Spleen (tissue), 11 donors: ENCODE measurements around the gene FYB1. TPM values are rescaled to one million over a fixed set of nuclear protein-coding genes. Genes with fewer than 3 reads are reported as not detected.

ENCODE experiments used
- DNase-seq: peaks from one replicate; pipeline ENCODE4 v3.0.0-alpha.2; 2020
- H3K27ac ChIP-seq, 8 donors: fragments of 200-600 bp; sonication (generic) in 7 of 8; 1 replicate in 4 of 8; 2 replicates in 4 of 8; pipeline versions ENCODE4 v1.5.0 to v1.8.0; 2016 to 2021; ENCODE audit warnings: inconsistent platforms in 4 of 8, mild to moderate bottlenecking in 4 of 8, moderate library complexity in 1 of 8
- H3K27me3 ChIP-seq, 7 donors: fragments of 200-600 bp; sonication (generic) in 6 of 7; replicated peaks in 1 of 7; 1 replicate in 4 of 7; 2 replicates in 3 of 7; pipeline versions ENCODE4 v1.5.0 to v1.8.0; 2016 to 2021; ENCODE audit warnings: inconsistent platforms in 3 of 7, mild to moderate bottlenecking in 1 of 7
- H3K36me3 ChIP-seq, 6 donors: fragments of 200-600 bp; sonication (generic) in 5 of 6; 1 replicate in 4 of 6; 2 replicates in 2 of 6; pipeline versions ENCODE4 v1.5.0 to v1.8.0; 2016 to 2021; ENCODE audit warnings: inconsistent platforms in 2 of 6
- H3K4me1 ChIP-seq, 6 donors: fragments of 200-600 bp; sonication (generic) in 5 of 6; 1 replicate in 3 of 6; 2 replicates in 3 of 6; pipeline versions ENCODE4 v1.5.0 to v1.8.0; 2016 to 2021; ENCODE audit warnings: inconsistent platforms in 3 of 6
- H3K4me3 ChIP-seq, 8 donors: fragments of 200-600 bp; sonication (generic) in 7 of 8; 1 replicate in 4 of 8; 2 replicates in 4 of 8; pipeline versions ENCODE4 v1.5.0 to v1.8.0; 2016 to 2021; ENCODE audit warnings: inconsistent platforms in 4 of 8, mild to moderate bottlenecking in 4 of 8, moderate library complexity in 2 of 8
- H3K9me3 ChIP-seq, 8 donors: fragments of 200-600 bp; sonication (generic) in 7 of 8; 1 replicate in 4 of 8; 2 replicates in 4 of 8; pipeline versions ENCODE4 v1.5.0 to v1.8.0; 2016 to 2021; ENCODE audit warnings: inconsistent platforms in 4 of 8
- POLR2A ChIP-seq, 3 donors: fragments of 450-650 bp; IDR thresholded peaks; one replicate each; pipeline ENCODE4 v1.5.1; 2017; ENCODE audit warnings: antibody characterized with exemption in 3 of 3, mild to moderate bottlenecking in 1 of 3
- POLR2AphosphoS5 ChIP-seq, 3 donors: sonication (generic); formaldehyde crosslinking; IDR thresholded peaks; one replicate each; pipeline ENCODE4 v1.5.1; 2017; ENCODE audit warnings: antibody characterized with exemption in 3 of 3
- WGBS, 5 donors: extraction: QIAGEN DNeasy Blood & Tissue Kit in 3 of 5; methylation state at CpG; one replicate each; pipeline versions ENCODE4 v1.1.5 to v1.1.7; 2013 to 2018; 5-methylcytosine and 5-hydroxymethylcytosine counted together
- intact Hi-C: fragments of 100-400 bp; cut with DNase I; formaldehyde crosslinking; loops from one replicate; pipeline ENCODE4 v1.15.0; 2023; ENCODE audit warnings: low total_unique reads
- polyA plus RNA-seq, 3 donors: library from polyadenylated mRNA; stranded (reverse); fragments of 200-250 nt; gene quantifications; one replicate each; pipeline ENCODE4 v1.2.1, GENCODE V29; 2013
- total RNA-seq, 7 donors: library from RNA; depleted of rRNA in 3 of 7; stranded (reverse); fragments of >200 nt in 3 of 7; fragmentation: NEBNext Ultra II Directional in 4 of 7; extraction: Animal tissue kit (Norgen Biotek cat#: 25700) in 4 of 7; gene quantifications; one replicate each; pipeline versions ENCODE4 v1.1.0 to v1.2.1, GENCODE V29; 2016 to 2021
- TF ChIP-seq, protein P1 (sequence below), 11 experiments: fragments of 200-600 bp in 7 of 11; fragments of 450-650 bp in 4 of 11; sonication (generic) in 4 of 11; IDR thresholded peaks in 8 of 11; conservative IDR thresholded peaks in 3 of 11; 1 replicate in 7 of 11; 2 replicates in 4 of 11; pipeline versions ENCODE4 v1.4.0 to v1.8.0; 2016 to 2021; ENCODE audit warnings: antibody characterized with exemption in 11 of 11, inconsistent platforms in 4 of 11, mild to moderate bottlenecking in 1 of 11
- donor health status: healthy with polysubstance abuse.
- donor health status: DM: no; HTN: no; CAD: no; lungs with moderate emphysema.
- donor health status: DM: no; HTN: no; CAD: no.
- donor health status: Bipolar disorder and iron deficiency.
- donor health status: healthy.
- donor health status: DM: no; HTN: no; CAD: no.
- donor health status: DM: yes; HTN: yes; CAD: no.

Gene FYB1
- total and polyA plus RNA-seq, 10 donors, result 21.0 to 287 (median 200) TPM

- no peaks in the 10 kb centered on the region for H3K27me3 ChIP-seq
- H3K4me3 ChIP-seq, result peak overlapping the region in 1 of 8 donors; percentile 34
- peaks cover 16 to 100% (median 74%) of the 10 kb centered on the region in 6 donors for H3K4me1 ChIP-seq
- H3K27ac ChIP-seq, result peak overlapping the region; percentile 17 to 84 (median 78)
- peaks cover 0 to 6% (median 0%) of the 10 kb centered on the region in 6 donors for H3K36me3 ChIP-seq
- no peaks in the 10 kb centered on the region for H3K9me3 ChIP-seq
- TF ChIP-seq POLR2AphosphoS5 (IDR thresholded peaks at IDR 0.05), result no peak
- no peak for TF ChIP-seq POLR2A (IDR thresholded peaks at IDR 0.05)
- TF ChIP-seq, protein P1, sequence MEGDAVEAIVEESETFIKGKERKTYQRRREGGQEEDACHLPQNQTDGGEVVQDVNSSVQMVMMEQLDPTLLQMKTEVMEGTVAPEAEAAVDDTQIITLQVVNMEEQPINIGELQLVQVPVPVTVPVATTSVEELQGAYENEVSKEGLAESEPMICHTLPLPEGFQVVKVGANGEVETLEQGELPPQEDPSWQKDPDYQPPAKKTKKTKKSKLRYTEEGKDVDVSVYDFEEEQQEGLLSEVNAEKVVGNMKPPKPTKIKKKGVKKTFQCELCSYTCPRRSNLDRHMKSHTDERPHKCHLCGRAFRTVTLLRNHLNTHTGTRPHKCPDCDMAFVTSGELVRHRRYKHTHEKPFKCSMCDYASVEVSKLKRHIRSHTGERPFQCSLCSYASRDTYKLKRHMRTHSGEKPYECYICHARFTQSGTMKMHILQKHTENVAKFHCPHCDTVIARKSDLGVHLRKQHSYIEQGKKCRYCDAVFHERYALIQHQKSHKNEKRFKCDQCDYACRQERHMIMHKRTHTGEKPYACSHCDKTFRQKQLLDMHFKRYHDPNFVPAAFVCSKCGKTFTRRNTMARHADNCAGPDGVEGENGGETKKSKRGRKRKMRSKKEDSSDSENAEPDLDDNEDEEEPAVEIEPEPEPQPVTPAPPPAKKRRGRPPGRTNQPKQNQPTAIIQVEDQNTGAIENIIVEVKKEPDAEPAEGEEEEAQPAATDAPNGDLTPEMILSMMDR (IDR thresholded peaks at IDR 0.05 in 8 of 11, conservative IDR thresholded peaks at IDR 0.05 in 3 of 11), result no peak
- DNase-seq, result no peak
- intact Hi-C loops, result no loop called here
- 61 to 78% (median 75%) methylated on average over 8 of the region's 8 CpGs for WGBS, 5 donors
Observed at GRCh38 chr5:39178861-39179260, 40.5 kb downstream of the FYB1 start.

- no peak for DNase-seq
- no peaks in the 10 kb centered on the region for H3K27me3 ChIP-seq
- intact Hi-C loops, result no loop called here
- WGBS, 5 donors, result 14 to 43% (median 28%) methylated on average over 3 of the region's 3 CpGs
- H3K4me1 ChIP-seq, result peaks cover 16 to 96% (median 74%) of the 10 kb centered on the region in 6 donors
- H3K36me3 ChIP-seq, result peaks cover 0 to 6% (median 0%) of the 10 kb centered on the region in 6 donors
- TF ChIP-seq POLR2AphosphoS5 (IDR thresholded peaks at IDR 0.05) (no peak), POLR2A (IDR thresholded peaks at IDR 0.05) (no peak)
- TF ChIP-seq, protein P1 (IDR thresholded peaks at IDR 0.05 in 8 of 11, conservative IDR thresholded peaks at IDR 0.05 in 3 of 11), result no peak
- H3K27ac ChIP-seq, result peak overlapping the region in 7 of 8 donors; percentile 55 to 84 (median 81)
- peak overlapping the region in 1 of 8 donors; percentile 34 for H3K4me3 ChIP-seq
- peaks cover 0 to 2% (median 0%) of the 10 kb centered on the region in 8 donors for H3K9me3 ChIP-seq
Observed at GRCh38 chr5:39178171-39178570, 41.2 kb downstream of the FYB1 start.

- intact Hi-C loops, result no loop called here
- WGBS, 5 donors, result 19 to 44% (median 26%) methylated on average over 3 of the region's 3 CpGs
- H3K9me3 ChIP-seq, result peaks cover 0 to 8% (median 0%) of the 10 kb centered on the region in 8 donors
- H3K27me3 ChIP-seq, result no peaks in the 10 kb centered on the region
- TF ChIP-seq, protein P1 (IDR thresholded peaks at IDR 0.05 in 8 of 11, conservative IDR thresholded peaks at IDR 0.05 in 3 of 11), result no peak
- TF ChIP-seq POLR2A (IDR thresholded peaks at IDR 0.05) (no peak), POLR2AphosphoS5 (IDR thresholded peaks at IDR 0.05) (peak in 1 of 3 donors; percentile 15)
- peak overlapping the region; percentile 55 to 84 (median 78) for H3K27ac ChIP-seq
- peak overlapping the region in 1 of 8 donors; percentile 34 for H3K4me3 ChIP-seq
- H3K4me1 ChIP-seq, result peaks cover 16 to 91% (median 71%) of the 10 kb centered on the region in 6 donors
- H3K36me3 ChIP-seq, result peaks cover 0 to 6% (median 0%) of the 10 kb centered on the region in 6 donors
- DNase-seq, result no peak
Observed at GRCh38 chr5:39177631-39177964, 41.8 kb downstream of the FYB1 start.

DNA sequence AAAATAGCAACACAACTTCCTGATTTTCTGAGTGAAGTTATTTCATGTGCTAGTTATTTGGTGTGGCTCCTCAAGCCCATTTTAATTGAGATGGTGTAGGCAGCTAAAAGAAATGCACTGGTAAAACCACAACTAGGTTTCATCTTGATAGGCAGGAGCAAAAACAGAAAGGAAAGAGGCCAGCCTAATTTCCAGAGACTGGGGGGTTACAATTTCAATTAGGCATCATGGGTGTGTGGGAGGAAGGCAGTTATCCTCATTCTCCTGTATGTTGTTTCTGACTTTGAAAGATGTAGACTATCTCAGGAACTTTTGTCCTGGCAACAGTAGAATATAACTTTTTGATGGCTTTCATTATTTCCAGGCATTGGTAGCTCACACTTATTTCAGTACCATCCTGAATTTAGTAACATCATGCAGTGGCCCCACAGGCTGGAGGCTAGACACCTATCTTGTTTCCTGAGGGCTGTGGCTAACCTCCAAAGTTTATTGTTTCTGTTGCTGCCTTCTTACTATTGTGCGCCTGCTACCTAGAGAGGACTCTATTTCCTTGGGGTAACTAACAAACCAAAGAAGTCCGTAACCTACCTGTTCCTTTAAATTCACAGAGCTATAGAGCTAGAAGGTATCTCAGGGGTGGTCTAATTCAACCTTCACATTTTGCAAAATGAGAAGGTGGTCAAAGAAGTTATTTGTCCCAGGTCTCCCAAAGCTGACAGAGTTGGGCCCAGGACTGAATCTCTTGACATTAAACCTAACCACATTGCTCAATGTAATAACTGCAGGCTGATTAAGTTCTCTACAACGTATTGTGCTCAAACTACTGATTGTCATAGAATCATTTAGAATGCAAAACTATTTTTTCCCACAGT is 42.4 kb downstream of the FYB1 start:
- Histone ChIP-seq H3K27ac (peak overlapping the region; percentile 55 to 84 (median 78)), H3K4me3 (peak overlapping the region in 1 of 8 donors; percentile 34), H3K36me3 (peaks cover 0 to 6% (median 0%) of the 10 kb centered on the region in 6 donors), H3K4me1 (peaks cover 16 to 91% (median 69%) of the 10 kb centered on the region in 6 donors), H3K27me3 (no peaks in the 10 kb centered on the region), H3K9me3 (peaks cover 0 to 10% (median 0%) of the 10 kb centered on the region in 8 donors)
- WGBS, 5 donors, result 31 to 53% (median 43%) methylated on average over 3 of the region's 3 CpGs
- intact Hi-C loops, result no loop called here
- no peak for DNase-seq
- peak in 1 of 3 donors; percentile 29 for TF ChIP-seq POLR2AphosphoS5 (IDR thresholded peaks at IDR 0.05)
- no peak for TF ChIP-seq POLR2A (IDR thresholded peaks at IDR 0.05)
- TF ChIP-seq, protein P1 (IDR thresholded peaks at IDR 0.05 in 8 of 11, conservative IDR thresholded peaks at IDR 0.05 in 3 of 11), result no peak
